VCaP (cell line): ENCODE data around the gene RUNDC3A.

Source experiments
- H3K27ac ChIP-seq: fragments of 450-650 bp; 2 replicates; pipeline ENCODE4 v1.5.1; 2017
- TF ChIP-seq, protein P1 (sequence below): fragments of 450-650 bp; conservative IDR thresholded peaks from 2 replicates; pipeline ENCODE4 v1.5.1; 2017; ENCODE audit warnings: mild to moderate bottlenecking, moderate library complexity

The RUNDC3A gene

DNA sequence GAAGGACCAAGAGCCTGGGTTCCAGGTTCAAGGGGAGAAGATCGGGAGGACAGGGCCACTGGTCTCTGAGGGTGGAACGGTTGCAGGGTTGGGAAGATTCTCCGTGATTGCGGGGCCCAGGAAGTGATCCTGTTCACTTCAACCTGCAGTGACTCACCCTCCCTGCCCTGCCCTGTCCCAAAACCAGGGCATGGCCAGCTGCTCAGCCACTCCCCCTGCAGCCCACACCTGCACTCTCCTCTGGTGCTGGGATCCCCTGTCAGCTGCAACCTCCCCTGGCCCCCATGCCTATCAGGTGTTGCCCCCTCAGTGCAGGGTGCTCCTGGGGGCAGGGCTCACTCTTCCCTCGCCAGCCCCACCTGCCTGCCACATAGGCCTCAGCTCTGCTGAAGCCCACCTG, 1.1 kb downstream of the RUNDC3A start:
- H3K27ac ChIP-seq = no peak overlapping the region
- TF ChIP-seq, protein P1, sequence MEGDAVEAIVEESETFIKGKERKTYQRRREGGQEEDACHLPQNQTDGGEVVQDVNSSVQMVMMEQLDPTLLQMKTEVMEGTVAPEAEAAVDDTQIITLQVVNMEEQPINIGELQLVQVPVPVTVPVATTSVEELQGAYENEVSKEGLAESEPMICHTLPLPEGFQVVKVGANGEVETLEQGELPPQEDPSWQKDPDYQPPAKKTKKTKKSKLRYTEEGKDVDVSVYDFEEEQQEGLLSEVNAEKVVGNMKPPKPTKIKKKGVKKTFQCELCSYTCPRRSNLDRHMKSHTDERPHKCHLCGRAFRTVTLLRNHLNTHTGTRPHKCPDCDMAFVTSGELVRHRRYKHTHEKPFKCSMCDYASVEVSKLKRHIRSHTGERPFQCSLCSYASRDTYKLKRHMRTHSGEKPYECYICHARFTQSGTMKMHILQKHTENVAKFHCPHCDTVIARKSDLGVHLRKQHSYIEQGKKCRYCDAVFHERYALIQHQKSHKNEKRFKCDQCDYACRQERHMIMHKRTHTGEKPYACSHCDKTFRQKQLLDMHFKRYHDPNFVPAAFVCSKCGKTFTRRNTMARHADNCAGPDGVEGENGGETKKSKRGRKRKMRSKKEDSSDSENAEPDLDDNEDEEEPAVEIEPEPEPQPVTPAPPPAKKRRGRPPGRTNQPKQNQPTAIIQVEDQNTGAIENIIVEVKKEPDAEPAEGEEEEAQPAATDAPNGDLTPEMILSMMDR = no peak

DNA sequence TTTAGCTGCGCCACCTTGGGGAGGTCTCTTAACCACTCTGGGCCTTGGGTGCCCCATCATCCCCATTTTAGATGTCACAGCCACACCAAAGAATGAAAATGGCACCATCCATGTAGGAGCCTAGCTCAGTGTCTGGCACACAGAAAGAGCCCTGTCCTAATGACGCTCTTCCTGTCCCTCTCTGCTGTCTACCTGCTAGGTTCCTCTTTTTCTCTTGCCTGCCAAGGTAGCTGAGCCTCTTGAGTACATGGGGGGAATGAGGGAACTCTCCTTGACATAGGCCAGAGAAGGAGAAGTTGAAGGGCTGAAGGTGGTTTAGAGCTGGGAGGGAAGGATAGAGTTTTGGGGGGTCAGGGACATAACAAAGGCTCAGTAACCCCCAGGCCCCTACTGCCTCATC, 1.8 kb downstream of the RUNDC3A start:
- TF ChIP-seq, protein P1 = no peak
- no peak overlapping the region for H3K27ac ChIP-seq

DNA sequence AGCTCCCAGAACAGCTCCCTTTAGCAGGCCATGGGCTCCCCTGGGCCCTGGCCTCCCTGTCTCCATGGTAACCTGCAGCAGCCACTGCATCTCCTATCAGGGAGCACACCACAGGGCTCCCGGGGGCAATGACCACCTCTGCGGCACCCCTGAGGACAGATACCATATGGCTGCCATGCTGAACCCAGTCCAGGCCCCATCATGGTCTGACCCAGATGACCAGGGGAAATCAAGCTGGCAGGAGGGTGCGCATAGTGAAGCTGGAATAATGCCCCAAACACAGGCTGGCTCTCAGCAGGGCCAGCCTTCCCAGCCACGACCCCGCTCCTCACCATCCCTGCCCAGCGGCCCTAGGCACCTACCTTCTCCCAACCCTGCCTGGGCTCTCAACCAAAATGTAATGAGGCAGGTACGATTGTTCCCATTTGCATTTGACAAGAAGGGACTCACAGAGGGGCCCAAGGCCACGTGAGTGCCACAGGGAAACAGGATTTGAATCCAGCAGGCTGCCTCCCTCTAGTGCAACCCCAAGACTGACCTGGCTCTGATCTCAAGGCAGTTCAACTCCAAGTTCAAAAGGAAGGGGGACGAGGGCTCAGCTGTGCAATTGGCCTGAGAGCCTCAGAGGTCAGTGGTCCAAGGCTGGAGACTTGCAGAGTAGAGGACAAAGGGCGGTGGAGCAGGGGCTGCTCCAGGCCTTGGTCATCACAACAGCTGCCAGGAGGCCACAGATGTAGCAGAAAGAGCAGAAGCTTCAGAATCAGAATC, 2.4 kb downstream of the RUNDC3A start:
- TF ChIP-seq, protein P1 = no peak
- H3K27ac ChIP-seq = no peak overlapping the region

DNA sequence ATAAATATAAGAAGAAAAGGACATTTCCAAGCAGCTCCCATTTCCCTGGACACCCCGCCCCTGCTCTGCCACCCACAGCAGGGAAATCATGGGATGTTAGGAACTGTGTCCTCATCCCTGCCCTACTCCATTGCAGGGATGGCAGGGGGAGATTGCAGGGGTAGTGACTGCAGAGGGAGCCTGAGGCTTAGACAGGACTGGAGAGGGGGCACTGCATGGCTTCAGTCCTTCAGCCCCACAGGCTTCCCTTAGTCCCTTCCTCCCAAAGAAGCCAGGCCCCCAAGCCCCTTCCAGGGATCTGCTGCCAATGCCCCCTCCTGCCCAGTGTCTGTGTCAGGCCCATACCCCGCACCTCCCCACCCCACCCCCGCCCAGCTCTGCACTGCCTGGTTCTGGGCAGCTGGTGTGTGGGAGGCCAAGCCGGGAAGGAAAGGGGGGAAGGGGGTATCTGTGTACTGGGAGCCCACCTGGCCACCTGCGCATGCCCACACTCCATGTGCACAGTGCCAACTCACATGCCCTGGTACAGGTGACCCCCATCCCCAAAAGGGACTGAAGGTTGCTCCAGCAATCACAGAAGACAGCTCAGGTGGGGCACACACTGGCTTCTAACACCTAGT, 3.3 kb downstream of the RUNDC3A start:
- H3K27ac ChIP-seq = no peak overlapping the region
- TF ChIP-seq, protein P1 = no peak

DNA sequence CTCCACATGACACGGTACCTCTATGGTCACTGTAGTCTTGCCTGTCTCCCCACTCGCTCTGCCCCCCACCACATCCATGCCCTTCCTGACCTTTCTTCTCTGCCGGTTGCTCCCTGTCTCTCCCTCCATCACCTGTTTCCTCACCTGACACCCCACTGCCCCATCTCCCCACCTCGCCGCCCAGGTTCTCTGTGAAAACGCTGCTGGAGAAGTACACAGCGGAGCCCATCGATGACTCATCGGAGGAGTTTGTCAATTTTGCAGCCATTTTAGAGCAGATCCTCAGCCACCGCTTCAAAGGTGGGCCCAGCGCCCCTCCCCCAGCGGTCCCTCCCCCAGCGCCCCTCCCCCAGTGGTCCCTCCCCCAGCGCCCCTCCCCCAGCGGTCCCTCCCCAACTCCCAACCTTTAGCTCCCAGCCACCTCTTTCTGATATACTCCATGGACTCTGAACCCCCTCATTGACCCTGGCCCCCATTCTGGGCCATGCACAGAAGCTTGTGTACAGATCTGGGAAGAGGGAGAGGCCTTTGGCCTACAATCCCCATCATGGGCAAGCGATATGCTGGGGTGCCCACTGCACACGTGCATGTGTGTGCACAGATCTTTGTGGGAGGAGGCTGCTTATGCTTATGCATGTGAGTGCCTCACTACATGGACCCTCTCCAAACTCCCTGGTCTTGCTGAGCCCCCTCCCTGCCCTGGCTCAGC, 4.1 kb downstream of the RUNDC3A start:
- TF ChIP-seq, protein P1 = no peak
- no peak overlapping the region for H3K27ac ChIP-seq

DNA sequence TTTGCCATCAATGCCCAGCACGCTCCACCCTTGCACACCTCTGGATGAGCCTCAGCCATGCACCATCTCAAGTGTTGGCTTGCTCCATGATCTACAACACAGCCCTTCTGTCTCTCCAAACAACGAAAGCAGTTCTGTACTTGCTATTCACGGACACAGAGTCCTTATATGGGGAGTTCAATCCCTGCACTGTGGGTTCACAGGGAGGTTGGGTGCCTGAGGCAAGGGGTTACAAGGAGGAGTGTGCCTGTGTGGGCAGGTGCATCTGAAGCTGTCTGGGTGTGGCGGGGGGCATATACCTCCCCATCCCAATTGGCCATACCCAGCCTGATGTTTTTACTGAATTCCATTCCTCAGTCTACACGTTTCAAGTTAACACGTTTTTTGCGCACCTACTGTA, 5.6 kb downstream of the RUNDC3A start:
- H3K27ac ChIP-seq = peak overlapping the region; percentile 83
- TF ChIP-seq, protein P1 = no peak

DNA sequence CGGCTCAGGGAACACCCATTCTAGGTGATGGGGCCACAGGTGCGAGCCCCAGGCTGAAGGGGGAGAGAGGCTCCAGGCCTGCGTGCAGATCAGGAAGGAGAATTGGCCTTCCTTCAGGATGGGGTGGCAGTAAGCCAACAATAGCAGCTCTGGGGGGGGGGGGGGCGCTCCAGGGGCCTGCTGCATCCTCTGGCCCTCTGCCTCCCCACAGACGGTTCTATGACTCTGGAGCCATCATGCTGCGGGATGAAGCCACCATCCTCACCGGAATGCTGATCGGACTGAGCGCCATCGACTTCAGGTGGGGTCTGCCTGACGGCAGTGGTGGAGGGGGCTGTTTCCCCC, 6.1 kb downstream of the RUNDC3A start:
- TF ChIP-seq, protein P1 = no peak

More for the DNA sequence above, 6.1 kb downstream of the RUNDC3A start:
- H3K27ac ChIP-seq = peak overlapping the region; percentile 83
